Activated CD8-positive, alpha-beta memory T cell treated with anti-CD3 and anti-CD28 coated beads for 4 hours (primary cell): ENCODE data around the gene SGPL1.
"Not testable (repeated sequence)": the region's sequence is repeated elsewhere in the genome, so short reads cannot be mapped to it uniquely, and the experiment has no call there.

Experiments
- DNase-seq, 2 donors: peaks; one replicate each; pipeline ENCODE4 v3.0.0-alpha.2; 2020; ENCODE audit warnings: low read depth in 2 of 2

SGPL1 gene

DNA sequence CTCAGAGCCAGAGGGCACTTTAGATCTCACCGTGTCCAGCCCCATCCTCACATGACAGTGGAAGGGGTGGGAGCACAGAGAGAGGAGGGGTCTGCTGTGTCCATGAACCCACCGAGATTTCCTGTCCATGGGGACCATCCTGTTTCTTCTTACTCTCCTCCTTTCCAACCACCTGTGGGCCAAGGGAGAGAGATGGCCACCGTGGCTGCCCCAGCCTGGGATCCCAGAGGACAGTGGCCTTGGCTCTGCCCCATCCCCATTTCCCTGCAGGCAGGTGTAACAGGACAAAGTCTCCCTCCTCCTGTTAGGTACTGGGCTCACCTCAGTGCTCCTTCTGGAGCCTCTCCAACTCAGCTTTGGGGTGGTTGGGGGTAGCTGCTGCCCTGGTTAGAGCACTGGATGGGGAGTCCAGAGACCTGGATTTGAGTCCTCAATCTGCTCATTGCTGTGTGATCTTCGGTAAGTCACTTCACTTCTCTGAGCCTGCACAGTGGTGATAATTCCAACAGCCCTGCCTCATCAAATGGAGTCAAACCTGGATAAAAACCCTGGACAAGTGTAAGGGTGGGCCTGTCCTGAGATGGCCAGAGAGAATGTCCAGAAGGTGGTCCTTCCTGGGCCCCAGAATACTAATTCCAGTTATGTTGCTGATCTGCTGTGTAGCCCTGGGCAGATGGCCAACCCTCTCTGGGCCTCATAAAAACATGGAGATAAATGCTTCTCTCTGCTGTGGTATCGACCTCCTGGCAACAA lies 90.5 kb downstream of the SGPL1 start:
- no peak for DNase-seq

DNA sequence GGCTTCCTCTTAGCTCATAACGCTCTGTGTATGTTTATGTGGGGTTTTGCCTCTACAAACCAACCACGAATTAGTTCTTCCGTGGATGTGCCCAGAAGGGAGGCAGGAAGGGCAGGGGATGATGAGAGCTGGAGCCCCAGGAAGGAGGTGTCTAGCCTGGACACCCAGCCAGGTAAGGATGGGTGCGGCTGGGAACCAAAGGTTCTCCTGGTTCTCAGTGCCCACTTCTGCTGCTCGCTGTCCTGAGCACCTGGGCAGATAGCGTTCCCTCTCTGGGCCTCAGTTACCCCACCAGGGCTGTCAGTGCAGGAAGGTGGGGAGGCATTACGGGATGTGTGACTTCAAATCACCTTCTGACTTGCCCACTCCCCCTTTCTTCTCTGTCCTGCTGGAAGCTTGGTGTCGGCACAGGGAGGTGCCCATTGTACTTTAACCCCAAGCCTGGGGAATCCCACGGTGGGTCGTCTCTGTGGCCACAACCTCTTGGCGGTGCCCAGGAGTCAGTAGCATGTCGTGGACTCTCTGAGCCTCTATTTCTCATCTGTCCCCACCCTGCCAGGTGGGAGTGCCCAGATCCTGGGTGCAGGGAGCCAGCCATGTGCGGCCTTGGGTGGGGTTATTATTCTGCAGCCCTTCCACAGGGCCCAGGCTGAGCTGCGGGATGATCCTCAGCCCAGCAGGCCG lies 91.3 kb downstream of the SGPL1 start:
- no peak for DNase-seq

DNA sequence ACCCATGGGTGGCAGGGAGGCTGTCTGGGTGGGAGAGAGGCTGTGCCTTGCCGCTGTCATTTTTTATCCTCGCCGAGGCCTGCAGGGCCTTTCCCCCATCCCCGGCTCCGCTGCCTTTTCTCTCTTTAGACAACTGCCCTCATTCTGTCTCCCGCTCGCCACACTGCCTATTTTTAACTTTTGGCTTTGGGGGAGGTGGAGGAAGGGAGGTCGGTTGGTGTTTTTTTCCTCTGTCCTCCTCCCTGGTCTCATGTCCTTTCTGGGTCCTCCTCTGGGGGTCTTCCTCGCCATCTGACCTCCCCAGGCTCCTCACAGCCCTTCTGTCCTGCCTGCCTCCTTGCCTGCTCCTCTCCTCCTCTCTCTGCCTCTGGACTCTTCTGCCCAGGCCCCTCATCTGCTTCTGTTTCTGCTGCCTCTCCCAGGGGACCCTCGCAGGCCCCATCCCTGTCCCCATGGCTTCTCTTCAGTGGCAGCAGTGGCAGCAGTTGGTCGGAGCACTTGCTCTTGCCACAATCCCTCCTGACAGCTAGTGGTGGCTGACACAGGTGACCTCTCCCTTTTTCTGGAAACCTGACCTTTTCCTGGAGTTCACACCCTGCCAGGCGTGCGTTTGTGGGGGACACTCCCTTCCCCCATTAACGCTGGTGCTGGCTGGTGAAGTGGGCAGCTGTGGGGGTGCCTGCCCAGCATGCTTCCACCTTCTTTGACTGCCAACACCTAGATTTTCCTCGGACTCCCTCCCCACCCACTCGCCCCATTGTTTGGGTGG lies 92.1 kb downstream of the SGPL1 start:
- no peak for DNase-seq

DNA sequence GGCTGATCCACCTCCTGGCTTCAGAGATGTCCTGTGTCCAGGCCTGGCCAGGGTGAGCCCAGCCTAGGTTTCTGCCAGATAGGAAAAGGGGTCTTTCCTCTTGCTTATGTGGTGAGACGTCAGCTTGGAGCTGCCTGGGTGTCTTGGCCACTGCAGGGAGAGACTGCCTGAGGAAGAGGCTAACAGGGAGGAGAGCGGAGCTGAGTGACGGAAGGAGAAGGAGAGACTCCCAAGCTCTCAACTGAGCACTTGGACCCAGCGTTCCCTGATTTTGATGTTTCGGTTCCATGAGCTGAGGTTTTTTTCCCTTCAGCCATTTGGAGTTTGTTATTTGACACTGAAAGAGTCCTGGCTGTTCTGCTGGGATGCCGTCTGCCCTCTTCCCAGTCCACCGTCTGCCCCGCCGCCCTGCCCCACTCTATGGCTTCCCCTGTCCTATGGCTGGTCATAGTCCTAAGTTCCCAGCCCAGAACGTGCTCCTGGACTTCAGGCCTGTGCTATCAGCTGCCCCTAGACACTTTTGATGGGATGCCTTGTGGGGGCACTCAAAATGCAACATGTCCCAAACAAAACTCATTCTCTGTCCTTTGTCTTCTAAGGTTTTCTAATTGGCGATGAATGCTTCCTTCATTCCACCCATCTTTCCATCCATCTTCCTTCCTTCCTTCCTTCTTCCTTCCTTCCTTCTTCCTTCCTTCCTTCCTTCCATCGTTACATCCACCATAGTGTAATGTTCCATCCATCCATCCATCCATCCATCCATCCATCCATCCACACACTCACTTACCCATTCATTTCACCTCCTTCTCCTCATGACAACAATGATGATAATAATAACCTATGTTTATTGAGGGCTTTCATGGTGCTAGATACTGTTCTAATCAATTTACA lies 92.9 kb downstream of the SGPL1 start:
- DNase-seq: no peak

DNA sequence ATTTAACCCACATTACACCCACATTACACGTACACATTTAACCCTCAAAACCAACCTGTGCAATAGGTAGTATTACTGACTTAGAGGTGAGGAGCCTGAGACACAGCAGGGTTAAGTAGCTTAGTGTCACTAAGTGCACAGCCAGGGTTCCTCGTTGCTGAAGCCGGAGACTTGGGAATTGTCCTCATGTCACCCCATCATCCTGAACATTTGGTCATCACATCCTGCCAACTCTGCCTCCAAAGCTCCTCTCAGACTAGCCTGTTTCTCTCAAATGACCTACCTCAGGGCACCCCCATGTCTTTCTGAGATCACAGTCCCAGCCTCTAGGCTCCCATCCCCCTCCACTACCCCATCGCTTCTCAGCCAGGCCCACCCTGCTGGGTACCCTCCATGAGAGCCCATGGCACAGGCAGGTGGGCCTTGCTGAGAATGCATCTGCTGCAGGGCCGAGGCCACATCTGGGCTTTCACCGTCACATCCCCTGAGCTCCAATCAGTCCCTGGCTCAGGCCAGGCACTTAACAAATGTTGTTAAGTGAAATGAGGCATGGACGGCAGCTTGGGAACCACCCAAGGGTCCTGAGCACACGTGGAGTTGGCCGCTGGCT lies 93.7 kb downstream of the SGPL1 start:
- no peak for DNase-seq

DNA sequence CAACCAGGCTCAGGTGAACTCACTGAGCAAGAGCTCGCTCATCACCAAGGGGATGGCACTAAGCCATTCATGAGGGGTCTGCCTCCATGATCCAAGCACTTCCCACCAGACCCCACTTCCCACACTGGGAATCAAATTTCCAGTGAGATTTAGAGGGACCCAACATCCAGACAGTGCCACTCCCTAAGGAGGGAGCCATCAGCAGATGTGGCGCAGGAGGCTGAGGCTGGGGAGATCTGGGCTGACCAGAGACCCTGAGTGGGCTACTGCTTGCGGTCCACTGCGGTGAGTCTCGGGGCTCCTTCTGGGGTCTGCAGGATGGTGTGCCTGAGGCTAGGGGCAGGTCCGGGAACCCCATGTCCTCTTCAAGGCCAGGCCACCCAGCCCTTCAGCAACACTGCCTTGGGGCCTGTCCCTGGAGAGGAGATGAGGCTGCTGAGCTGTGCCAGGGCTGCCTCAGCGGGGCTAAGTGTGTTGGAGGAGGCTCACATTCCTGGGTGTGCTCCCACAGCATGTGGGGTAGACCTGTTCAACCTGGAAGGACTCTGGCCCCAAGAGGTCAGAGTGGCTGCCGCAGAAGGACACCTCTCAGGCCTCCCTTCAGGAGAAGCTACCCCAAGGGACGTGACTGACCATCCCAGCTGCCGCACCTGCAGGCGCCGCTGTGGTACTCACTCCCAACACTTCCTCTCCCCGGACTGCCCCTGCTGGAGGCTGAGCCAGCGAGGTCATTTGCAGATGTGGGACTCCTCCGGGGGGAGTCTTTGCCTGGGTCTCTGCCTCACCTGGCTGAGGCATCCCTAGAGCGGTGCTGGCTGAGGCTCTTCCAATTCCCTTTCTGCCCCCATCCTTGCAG lies 95.0 kb downstream of the SGPL1 start:
- no peak for DNase-seq

DNA sequence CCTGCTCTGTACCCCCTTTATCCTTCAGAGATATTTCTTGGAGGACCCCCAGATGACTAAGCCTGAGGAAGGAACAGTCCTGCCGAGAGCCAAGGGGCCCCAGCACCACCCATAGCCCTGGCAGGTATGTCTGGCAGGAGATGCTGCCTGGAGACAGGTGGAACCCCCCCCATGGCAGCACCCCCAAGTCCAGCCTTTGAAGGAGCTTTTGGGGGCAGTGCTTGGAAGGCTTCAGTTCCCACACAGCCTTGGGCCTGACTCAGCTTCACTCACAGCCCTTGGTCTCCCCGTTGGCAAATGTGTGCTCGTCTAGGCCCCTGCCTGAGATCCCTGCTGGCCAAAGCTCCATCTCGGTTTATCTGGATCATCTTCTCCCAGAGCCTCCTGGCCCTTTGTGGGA lies 95.6 kb downstream of the SGPL1 start:
- no peak for DNase-seq

DNA sequence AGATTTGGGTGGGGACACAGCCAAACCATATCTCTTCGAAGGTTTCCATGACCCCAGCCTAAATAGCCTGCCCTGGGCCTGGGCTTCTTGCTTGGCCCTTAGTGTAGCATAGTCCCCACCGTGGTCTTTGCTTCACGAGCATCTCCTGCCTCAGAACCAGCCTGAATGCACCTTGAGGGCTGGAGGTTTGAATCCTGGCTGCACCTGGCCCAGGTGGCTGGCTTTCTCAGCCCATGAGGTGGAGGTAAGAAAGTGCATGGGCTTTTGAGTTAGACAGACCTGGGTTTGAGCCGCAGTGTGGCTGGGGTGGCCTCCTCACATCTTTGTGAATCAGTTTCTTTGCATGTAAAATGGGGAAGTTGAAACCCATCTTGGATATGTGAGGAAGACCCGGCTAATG lies 96.8 kb downstream of the SGPL1 start:
- no peak for DNase-seq

DNA sequence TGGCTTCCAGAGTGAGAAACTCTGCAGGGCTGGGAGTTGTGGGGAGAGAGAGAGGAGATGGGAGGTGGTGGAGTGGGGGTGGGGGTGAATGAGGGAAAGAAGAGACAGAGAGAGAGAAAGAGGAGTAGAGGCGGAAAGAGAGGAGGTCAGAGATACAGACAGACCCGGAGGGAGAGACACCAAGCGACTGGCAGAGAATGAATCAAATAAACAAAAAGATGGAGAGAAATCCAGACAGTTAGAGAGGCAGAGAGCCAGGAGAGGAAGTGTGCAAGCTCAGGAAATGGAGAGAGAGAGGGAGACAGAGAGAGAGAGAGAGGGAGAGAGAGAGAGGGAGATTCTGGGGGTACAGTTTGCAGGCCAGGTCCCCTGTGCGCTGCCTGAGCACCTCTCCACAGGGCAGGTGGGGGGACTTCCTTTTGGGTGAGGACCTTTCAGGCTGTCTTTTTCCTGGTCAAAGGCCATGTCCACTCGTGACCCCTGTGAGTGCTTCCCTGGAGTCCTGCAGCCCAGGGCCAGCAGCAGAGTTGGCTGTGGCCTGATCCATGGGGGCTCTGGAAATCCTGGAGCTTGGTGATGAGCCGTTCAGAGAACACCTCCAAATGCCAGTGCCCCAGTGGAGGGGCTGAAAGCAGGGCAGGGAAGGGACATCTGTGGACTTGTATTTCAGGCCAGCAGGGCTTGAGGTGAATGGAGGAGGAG lies 97.6 kb downstream of the SGPL1 start:
- no peak for DNase-seq

DNA sequence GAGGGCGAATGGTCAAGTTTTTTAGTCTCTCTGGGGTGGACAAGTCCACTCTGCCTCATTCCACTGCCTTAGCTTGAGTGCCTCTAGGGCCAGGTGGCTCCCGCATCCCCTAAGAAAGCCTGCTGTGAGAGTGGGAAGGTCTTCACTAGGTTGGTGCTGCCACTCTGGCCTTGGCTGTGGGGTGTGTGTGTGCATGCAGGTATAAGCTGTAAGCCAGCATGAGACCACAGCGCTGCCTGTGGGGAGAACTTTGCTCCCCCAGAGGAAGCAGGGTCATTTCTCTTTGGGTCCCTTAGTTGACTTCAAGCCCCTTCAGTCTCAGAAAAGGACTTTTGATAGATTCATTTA lies 98.1 kb downstream of the SGPL1 start:
- DNase-seq: no peak

DNA sequence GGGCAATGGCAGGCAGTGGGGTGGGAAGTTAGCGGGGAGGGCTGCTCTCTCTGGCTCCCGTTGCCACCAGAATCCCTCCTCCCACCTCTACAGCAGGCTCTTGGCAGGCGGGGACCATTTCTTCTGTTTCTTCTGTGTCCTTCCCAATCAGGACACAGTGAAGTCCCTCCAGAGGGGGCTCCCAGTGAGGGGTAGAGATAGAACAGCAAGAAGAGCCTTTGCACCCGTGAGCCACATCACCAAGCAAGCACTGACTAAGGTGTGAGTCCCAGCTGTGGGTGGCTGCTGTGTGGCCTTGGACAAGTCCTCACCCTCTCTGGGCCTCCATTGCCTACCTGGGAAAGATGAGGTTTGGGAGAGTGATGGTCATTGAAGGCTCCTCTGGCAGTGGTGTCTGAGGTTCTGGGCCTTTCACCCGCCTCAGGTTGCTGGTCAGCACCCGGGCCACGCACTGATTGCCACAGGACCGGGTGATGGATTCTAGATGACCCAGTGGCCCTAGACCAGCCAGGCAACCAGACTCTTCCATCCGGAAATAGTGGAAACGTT lies 98.6 kb downstream of the SGPL1 start:
- DNase-seq: no peak

DNA sequence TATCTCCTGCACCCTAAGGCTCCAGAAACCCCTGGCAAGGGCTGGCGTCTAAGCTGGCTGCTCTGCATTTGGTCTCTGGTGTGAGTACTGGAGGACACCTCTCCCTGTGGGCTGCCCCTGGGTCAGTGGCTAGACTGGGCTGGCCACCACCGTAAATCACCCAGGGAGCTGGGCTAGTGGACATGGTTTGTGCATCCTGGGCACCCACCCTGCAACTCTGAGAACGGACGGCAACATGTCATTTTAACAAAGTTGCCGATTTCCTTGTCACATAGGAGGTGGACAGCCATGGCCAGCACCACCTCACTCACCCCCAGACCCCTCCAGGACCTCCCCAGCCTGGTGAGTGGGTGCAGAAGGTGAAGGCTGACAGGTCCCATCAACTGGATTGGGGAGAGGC lies 99.5 kb downstream of the SGPL1 start:
- DNase-seq: no peak

DNA sequence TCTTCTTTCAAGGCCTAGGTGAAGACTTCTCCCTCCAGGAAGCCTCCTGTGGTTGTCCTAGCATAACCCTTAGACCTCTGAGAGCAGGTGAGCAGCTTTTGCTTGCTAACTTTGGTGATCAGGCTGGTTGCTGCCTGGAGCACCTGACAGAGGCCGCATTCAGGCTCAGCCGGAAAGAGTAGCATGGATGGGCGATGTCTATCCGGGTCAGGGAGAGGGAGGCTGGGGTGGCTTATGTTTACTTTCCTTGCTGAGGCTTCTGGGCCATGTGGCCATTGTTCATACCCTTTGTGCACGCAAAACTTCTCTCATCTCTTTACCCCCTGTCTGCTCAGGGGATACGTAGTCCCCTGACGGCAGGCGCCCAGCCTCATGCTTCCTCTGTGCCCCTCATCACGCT lies 100.1 kb downstream of the SGPL1 start:
- no peak for DNase-seq

DNA sequence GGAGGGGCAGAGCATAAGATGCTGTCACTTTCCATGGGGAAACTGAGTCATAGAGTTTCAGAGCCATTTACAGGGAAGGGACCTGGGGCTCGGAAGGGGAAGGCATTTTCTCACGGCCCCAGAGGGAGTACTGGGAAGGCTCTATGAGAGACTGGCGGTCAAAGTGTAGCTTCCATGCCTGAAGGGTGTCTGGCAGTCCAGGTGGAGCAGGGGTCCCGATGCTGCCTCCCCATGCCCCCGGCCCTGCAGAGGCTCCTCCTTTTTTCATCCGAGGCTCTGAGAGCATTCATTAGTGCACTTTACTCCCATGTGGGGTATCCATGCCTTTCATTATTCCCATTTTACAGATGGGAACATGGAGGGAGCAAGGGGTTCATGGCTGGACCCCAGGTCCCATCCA lies 100.5 kb downstream of the SGPL1 start:
- DNase-seq: no peak

DNA sequence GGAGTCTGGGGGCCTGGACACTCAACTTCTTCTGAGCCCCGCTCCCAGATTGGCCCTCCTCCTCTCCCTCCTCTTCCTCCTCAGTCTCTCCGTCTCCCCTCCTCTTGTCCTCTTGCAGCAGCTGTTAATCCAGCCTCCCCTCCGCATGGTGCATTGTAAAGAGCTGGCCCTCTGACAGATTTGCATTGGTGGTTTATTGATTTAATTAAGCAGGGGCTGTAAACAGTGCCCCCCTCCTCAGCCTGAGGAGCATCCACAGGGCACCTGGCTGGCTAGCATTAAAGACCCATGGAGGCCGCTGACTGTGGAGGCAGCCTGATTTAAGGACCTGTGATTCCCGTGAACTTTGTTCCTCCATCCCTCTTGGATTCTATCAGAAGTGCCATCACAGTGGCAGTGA lies 101.5 kb downstream of the SGPL1 start:
- no peak for DNase-seq

DNA sequence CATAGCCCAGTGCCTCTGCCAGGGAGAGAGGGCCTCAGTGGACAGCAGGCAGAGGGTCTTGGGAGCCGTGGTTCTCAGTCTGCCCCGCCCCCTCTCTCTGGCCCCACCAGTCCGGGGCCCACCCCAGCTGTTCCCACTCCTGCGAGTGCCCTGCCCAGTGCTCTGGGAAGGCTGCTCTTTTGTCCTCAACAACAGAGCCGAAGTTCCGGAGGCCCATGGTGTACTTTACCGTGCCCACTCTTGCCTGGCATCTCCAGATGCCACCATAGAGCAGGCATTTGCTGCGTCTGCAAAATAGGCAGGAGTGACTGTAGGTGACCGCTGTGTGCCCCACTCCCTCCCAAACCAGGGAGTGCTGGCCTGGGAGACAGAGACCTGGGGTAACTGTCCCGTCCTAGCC lies 101.9 kb downstream of the SGPL1 start:
- DNase-seq: no peak

DNA sequence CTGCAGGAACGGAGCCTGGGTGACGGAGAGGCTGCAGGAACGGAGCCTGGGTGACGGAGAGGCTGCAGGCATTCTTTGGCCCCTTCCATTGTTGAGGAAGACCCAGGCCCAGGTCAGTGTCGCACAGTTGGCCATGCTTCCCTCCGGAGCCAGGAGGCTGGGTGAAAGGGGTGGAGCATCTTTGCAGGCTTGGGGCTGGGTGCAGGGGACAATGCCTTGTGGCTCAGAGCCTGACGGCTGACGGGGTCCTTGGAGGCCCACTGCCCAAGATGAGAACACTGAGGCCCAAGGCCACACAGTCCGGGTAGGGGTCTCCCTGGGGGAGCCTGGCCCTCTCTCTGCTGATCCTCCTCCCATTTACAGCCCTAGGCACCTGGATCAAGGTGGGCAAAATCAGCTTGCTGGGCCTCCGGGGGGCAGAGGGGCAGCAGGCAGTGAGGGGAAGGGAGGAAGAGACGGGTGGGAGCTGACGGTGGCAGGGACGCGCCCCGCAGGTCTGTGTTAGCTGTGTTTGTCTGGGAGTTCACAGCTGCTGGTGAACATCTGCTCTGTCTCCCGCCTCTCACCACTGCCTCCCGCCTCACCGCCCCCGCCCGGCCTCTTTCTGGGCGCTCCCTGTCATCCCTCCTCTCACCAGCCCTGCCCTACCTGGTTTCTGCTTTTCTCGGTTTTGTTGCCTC lies 103.2 kb downstream of the SGPL1 start:
- no peak for DNase-seq

DNA sequence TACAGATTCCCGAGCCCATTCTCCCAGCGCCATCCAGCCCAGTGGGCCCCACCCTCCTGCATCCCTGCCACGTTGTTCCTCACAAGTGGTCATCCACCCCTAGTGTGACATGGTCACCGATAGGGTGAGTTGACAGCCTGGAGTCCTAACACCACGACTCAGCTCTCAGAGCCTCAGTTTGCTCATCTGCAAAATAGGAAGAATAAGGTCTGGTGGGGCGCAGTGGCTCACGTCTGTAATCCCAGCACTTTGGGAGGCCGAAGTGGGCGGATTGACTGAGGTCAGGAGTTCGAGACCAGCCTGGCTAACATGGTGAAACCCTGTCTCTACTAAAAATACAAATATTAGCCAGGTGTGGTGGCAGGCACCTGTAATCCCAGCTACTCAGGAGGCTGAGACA lies 104.2 kb downstream of the SGPL1 start:
- DNase-seq: not testable (repeated sequence)

DNA sequence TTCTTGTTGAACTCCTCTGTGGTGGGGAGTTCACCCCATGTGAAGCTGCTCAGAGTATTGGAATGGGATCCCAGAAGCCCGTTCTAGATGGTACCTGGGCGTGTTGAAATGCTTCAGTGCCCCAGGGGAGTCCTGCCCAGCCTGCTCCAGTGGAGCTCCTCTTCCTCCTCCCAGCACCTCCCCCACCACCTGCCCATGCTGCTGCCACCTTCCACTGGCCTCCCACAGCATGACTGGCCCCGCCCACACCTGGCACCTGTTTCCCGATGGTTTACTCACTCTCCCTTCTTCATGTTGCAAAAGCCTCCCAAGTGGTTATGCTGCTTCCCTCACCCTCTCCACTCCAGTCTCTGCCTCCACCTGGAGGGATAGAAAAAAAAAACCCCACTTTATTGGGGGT lies 104.8 kb downstream of the SGPL1 start:
- DNase-seq: no peak
